ENCODE measurements around the gene IL31RA.

DNA sequence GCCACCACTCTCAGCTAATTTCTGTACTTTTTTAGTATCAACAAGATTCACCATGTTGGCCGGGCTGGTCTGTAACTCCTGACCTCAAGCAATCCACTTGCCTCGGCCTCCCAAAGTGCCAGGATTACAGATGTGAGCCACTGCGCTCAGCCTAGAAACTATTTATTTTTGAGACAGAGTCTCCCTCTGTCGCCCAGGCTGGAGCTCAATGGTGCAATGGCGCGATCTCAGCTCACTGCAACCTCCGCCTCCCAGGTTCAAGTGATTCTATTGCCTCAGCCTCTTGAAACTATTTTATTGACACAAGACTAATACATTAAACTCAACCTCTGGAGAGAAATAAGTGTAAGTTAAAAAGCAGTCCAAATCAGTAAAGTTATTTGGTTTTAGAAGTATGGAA lies 109.6 kb downstream of the IL31RA start:
- TF ChIP-seq, protein P1, sequence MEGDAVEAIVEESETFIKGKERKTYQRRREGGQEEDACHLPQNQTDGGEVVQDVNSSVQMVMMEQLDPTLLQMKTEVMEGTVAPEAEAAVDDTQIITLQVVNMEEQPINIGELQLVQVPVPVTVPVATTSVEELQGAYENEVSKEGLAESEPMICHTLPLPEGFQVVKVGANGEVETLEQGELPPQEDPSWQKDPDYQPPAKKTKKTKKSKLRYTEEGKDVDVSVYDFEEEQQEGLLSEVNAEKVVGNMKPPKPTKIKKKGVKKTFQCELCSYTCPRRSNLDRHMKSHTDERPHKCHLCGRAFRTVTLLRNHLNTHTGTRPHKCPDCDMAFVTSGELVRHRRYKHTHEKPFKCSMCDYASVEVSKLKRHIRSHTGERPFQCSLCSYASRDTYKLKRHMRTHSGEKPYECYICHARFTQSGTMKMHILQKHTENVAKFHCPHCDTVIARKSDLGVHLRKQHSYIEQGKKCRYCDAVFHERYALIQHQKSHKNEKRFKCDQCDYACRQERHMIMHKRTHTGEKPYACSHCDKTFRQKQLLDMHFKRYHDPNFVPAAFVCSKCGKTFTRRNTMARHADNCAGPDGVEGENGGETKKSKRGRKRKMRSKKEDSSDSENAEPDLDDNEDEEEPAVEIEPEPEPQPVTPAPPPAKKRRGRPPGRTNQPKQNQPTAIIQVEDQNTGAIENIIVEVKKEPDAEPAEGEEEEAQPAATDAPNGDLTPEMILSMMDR (IDR thresholded peaks at IDR 0.05 in 4 of 5, conservative IDR thresholded peaks at IDR 0.05 in 1 of 5): no peak
- TF ChIP-seq POLR2A (IDR thresholded peaks at IDR 0.05): no peak
